ENCODE results near the gene PRKCE.

GRCh38 chr2:45912109-45912508 lies 260.6 kb downstream of the PRKCE start:
- no peak for TF ChIP-seq CTCF (IDR thresholded peaks at IDR 0.05 in 2 of 3, conservative IDR thresholded peaks at IDR 0.05 in 1 of 3; ENCODE audit: borderline replicate concordance in 1 of 3, insufficient read depth in 1 of 3, low read depth in 2 of 3, low read length in 2 of 3)
- no peak for TF ChIP-seq RAD21 (IDR thresholded peaks at IDR 0.05; ENCODE audit: low read depth)
- no peak for TF ChIP-seq CEBPB (IDR thresholded peaks at IDR 0.05; ENCODE audit: low read depth)
- no peak for TF ChIP-seq ATF3 (IDR thresholded peaks at IDR 0.05)
- no peak for TF ChIP-seq POLR2A (IDR thresholded peaks at IDR 0.05; ENCODE audit: borderline replicate concordance, extremely low read depth, insufficient read depth, insufficient read length)
- TF ChIP-seq EZH2phosphoT487 (IDR thresholded peaks at IDR 0.05; ENCODE audit: borderline replicate concordance), result no peak
- TF ChIP-seq SIN3A (IDR thresholded peaks at IDR 0.05; ENCODE audit: low read depth), result no peak
- no peak for TF ChIP-seq POLR2AphosphoS5 (IDR thresholded peaks at IDR 0.05; ENCODE audit: low read depth, low read length)
- TF ChIP-seq MAX (IDR thresholded peaks at IDR 0.05), result no peak
- TF ChIP-seq EZH2 (IDR thresholded peaks at IDR 0.05), result no peak
- TF ChIP-seq ELF1 (IDR thresholded peaks at IDR 0.05; ENCODE audit: borderline replicate concordance, low read depth), result no peak
- no peak for TF ChIP-seq JUND (IDR thresholded peaks at IDR 0.05)
- no peak for TF ChIP-seq SP1 (IDR thresholded peaks at IDR 0.05; ENCODE audit: low read depth)
- TF ChIP-seq SRF (IDR thresholded peaks at IDR 0.05; ENCODE audit: low read depth), result no peak
